Right cardiac atrium (tissue), 5 donors: ENCODE data around the gene DPH1. TPM values are rescaled to one million over a fixed set of nuclear protein-coding genes. Genes with fewer than 3 reads are reported as not detected.

Experiments used
- ATAC-seq, 2 donors: fragments of 200-7000 bp; cut with Tn5 transposase; one replicate each; pipeline versions ENCODE4 v1.8.0 to v1.9.1; 2020; ENCODE audit warnings: moderate library complexity in 2 of 2, mild to moderate bottlenecking in 1 of 2
- DNase-seq, 3 donors: peaks; one replicate each; pipeline ENCODE4 v3.0.0-alpha.2; 2020
- H3K27ac ChIP-seq: one replicate; pipeline ENCODE4 v1.5.1; 2013; ENCODE audit warnings: mild to moderate bottlenecking, low read length, control low read depth, moderate library complexity
- H3K27me3 ChIP-seq: one replicate; pipeline ENCODE4 v1.6.1; 2013; ENCODE audit not compliant: control insufficient read depth, insufficient read depth
- H3K4me1 ChIP-seq: one replicate; pipeline ENCODE4 v1.6.1; 2013; ENCODE audit warnings: low read length; ENCODE audit not compliant: control insufficient read depth, insufficient read depth
- H3K4me3 ChIP-seq: one replicate; pipeline ENCODE4 v1.5.1; 2013; ENCODE audit warnings: low read length, control low read depth
- H3K9me3 ChIP-seq: one replicate; pipeline ENCODE4 v1.6.1; 2013; ENCODE audit warnings: low read length; ENCODE audit not compliant: control insufficient read depth
- WGBS: extraction: QIAGEN DNeasy Blood & Tissue Kit; methylation state at CpG from one replicate; pipeline ENCODE4 v1.1.7; 2013; 5-methylcytosine and 5-hydroxymethylcytosine counted together
- intact Hi-C, 4 donors: fragments of 100-400 bp; cut with DNase I; formaldehyde crosslinking; loops; one replicate each; pipeline versions ENCODE4 v1.11.0 to v1.14.0; 2022 to 2023
- polyA plus RNA-seq: library from polyadenylated mRNA; stranded (reverse); fragments of 200-250 nt; gene quantifications from one replicate; pipeline ENCODE4 v1.2.3, GENCODE V29; 2013
- total RNA-seq, 4 donors: library from RNA; stranded (reverse); fragmentation: NEBNext Ultra II Directional; extraction: Animal tissue kit (Norgen Biotek cat#: 25700); gene quantifications; one replicate each; pipeline ENCODE4 v1.2.1, GENCODE V29; 2021
- donor health status: healthy with polysubstance abuse.
- donor health status: DM: no; HTN: yes; CAD: no.
- donor health status: DM: no; HTN: no; CAD: no.
- donor health status: DM: no; HTN: yes; CAD: no; lungs with severe emphysema.
- donor health status: DM: yes; HTN: yes; CAD: no.

DPH1 gene
- total and polyA plus RNA-seq, 5 donors: 20.5 to 30.7 (median 27.4) TPM

DNA sequence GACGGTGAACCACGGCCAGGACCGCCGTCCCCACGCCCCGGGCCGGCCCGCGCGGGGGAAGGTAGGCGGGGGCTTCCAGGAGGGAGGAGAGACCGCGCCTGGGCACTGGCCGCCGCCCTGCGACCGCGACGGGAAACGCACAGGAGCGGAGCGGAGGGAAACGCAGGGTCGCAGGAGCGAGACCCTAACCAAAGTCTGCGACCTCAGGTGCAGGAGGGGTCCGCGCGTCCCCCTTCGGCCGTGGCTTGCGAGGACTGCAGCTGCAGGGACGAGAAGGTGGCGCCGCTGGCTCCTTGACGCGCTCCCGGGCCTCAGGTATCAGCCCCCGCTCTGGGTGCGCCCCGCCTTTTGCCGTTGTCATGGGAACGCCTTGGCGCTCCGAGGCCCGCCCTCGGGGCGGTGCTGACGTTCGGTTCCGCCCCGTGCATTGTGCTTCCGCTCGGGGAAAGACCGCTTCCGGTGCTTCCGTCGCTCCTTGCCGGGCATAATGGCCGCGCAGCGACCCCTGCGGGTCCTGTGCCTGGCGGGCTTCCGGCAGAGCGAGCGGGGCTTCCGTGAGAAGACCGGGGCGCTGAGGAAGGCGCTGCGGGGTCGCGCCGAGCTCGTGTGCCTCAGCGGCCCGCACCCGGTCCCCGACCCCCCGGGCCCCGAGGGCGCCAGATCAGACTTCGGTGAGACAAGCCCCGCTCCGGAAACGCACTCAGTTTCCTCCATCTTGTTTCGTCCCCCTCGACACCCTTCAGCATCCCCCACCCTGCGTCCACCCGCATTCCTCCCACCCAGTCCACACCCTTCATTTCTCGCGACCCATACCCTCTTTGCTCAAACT, 11.8 kb downstream of the DPH1 start, which contains the start of gene OVCA2:
OVCA2 (plus strand) TSS at position 462 of the 829 bp plus-strand sequence; CDS start at position 488, 26 bp downstream.
- peak; percentile 94 to 96 for ATAC-seq
- 1% methylated on average over 93 of the region's 93 CpGs for WGBS
- intact Hi-C loops: loop anchor here in 2 of 4 donors (10.0 kb wide), 1 partner anchor 367 kb away; no protein-coding TSS in a partner anchor

DNA sequence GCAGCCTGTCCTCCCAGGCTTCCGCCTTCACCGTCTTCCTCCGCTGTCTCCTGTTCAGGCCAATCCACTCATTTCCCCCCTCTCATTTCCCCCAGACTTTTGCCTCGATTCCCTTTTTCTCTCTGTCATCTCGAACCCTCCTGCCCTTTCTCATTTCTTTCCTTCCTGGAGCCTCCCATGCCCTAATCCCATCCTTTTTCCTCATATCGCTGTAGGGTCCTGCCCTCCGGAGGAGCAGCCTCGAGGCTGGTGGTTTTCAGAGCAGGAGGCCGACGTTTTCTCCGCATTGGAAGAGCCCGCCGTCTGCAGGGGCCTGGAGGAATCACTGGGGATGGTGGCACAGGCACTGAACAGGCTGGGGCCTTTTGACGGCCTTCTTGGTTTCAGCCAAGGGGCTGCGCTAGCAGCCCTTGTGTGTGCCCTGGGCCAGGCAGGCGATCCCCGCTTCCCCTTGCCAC, 12.5 kb downstream of the DPH1 start:
- Histone ChIP-seq H3K27ac (peak overlapping the region; percentile 83), H3K27me3 (no peaks in the 10 kb centered on the region), H3K4me1 (no peaks in the 10 kb centered on the region), H3K4me3 (peak overlapping the region; percentile 61), H3K9me3 (no peaks in the 10 kb centered on the region)
- WGBS: 16% methylated on average over 17 of the region's 17 CpGs
- intact Hi-C loops: loop anchor here in 2 of 4 donors (10.0 kb wide), 1 partner anchor 368 kb away; no protein-coding TSS in a partner anchor
- peak in 1 of 3 donors; percentile 62 for DNase-seq
- ATAC-seq: peak; percentile 3 to 8

More for the DNA sequence above, 11.8 kb downstream of the DPH1 start, which contains the start of gene OVCA2:
- Histone ChIP-seq H3K9me3 (no peaks in the 10 kb centered on the region), H3K4me3 (peak within 1 kb of the TSS; percentile 61), H3K27ac (peak within 1 kb of the TSS; percentile 83), H3K4me1 (no peaks in the 10 kb centered on the region), H3K27me3 (no peaks in the 10 kb centered on the region)
- peak; percentile 97 to 98 (median 97) for DNase-seq

DNA sequence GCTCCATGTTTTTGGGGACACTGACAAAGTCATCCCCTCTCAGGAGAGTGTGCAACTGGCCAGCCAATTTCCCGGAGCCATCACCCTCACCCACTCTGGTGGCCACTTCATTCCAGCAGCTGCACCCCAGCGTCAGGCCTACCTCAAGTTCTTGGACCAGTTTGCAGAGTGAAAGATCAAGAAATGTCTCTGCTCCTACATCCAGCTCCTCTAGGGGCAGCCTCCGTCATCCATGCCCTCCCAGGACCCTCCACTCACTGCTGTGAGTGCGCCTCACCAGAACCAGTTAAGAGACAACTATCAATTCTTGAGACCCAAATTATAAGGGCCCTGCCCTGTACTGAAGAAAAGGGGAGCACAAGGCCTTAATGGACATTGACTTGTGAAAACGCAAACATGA, 13.0 kb downstream of the DPH1 start:
- Histone ChIP-seq H3K27ac (no peak overlapping the region), H3K4me3 (no peak overlapping the region)
- intact Hi-C loops: loop anchor here in 2 of 4 donors (10.0 kb wide), 1 partner anchor 368 kb away; no protein-coding TSS in a partner anchor

DNA sequence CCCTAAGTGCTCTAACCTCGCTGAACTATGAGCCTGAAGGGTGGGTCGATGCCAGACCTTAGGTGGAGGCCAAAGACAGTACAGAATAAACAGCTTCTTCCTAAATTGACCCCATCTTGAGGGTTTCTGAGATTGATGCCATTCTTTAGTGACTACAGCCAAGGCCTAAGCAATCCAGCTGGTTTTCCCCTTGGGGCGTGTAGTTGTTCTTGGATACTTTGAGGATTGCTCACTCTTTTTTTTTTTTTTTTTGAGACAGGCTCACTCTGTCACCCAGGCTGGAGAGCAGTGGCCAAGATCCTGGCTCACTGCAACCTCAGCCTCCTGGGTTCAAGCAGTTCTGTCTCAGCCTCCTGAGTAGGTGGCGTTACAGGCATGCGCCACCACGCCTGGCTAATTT, 13.8 kb downstream of the DPH1 start:
- H3K4me3 ChIP-seq: no peak overlapping the region
- intact Hi-C loops: loop anchor here in 2 of 4 donors (10.0 kb wide), 1 partner anchor 369 kb away; no protein-coding TSS in a partner anchor
- no peak overlapping the region for H3K27ac ChIP-seq
- ATAC-seq: no peak
- H3K9me3 ChIP-seq: no peaks in the 10 kb centered on the region
- WGBS: 87% methylated on average over 6 of the region's 6 CpGs
- DNase-seq: peak in 1 of 3 donors; percentile 22
- no peaks in the 10 kb centered on the region for H3K27me3 ChIP-seq
- H3K4me1 ChIP-seq: no peaks in the 10 kb centered on the region

More for the DNA sequence above, 13.0 kb downstream of the DPH1 start:
- Histone ChIP-seq H3K27me3 (no peaks in the 10 kb centered on the region), H3K4me1 (no peaks in the 10 kb centered on the region), H3K9me3 (no peaks in the 10 kb centered on the region)
- ATAC-seq (no peak), DNase-seq (no peak)
- 78% methylated on average over 5 of the region's 5 CpGs for WGBS

DNA sequence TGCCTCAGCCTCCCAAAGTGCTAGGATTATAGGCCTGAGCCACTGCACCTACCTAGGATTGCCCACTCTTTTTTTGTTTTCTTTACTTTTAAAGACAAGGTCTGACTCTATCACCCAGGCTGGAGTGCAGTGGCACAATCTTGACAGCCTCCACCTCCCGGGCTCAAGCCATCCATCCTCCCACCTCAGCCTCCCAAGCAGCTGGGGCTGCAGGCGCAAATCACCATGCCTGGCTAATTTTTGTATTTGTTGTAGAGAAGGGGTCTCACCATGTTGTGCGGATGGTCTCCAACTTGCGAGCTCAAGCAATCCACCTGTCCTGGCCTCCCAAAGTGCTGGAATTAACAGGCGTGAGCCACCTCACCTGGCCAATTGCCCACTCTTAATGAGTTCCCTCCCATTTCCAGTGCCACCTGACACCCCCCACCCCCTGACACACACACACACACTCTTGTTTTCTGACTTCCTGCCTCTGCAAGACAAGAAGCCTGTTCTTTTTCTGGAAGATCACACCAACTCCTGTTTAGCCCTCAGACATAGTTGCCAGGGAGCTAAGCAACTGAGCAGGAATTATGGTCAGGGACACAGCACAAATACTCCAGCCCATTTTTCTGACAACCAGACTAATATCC, 14.4 kb downstream of the DPH1 start:
- H3K27me3 ChIP-seq: no peaks in the 10 kb centered on the region
- peaks cover 2% of the 10 kb centered on the region for H3K4me1 ChIP-seq
- intact Hi-C loops: loop anchor here in 2 of 4 donors (10.0 kb wide), 1 partner anchor 370 kb away; no protein-coding TSS in a partner anchor
- no peak overlapping the region for H3K4me3 ChIP-seq
- peak in 1 of 3 donors; percentile 24 for DNase-seq
- ATAC-seq: no peak
- 93% methylated on average over 5 of the region's 5 CpGs for WGBS
- no peak overlapping the region for H3K27ac ChIP-seq
- no peaks in the 10 kb centered on the region for H3K9me3 ChIP-seq

DNA sequence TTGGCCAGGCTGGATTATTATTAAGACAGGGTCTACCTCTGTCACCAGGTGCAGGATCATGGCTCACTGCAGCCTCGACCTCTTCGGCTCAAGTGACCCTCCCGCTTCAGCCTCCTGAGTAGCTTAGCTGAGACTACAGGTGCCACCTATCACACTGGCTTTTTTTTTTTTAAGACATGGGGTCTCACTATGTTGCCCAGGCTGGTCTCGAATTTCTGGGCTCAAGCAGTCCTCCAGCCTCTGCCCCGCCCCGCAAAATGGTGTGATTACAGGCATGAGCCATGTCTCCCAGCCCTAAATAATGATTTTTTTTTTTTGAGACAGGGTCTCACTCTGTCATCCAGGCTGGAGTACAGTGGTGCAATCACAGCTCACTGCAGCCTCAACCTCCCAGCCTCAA, 17.6 kb downstream of the DPH1 start:
- intact Hi-C loops: loop anchor here in 2 of 4 donors (10.0 kb wide), 1 partner anchor 373 kb away; no protein-coding TSS in a partner anchor
- no peaks in the 10 kb centered on the region for H3K9me3 ChIP-seq
- no peaks in the 10 kb centered on the region for H3K27me3 ChIP-seq
- ATAC-seq (no peak), DNase-seq (no peak)
- H3K4me3 ChIP-seq: no peak overlapping the region
- no peak overlapping the region for H3K27ac ChIP-seq
- 94% methylated on average over 6 of the region's 6 CpGs for WGBS
- H3K4me1 ChIP-seq: peaks cover 2% of the 10 kb centered on the region

DNA sequence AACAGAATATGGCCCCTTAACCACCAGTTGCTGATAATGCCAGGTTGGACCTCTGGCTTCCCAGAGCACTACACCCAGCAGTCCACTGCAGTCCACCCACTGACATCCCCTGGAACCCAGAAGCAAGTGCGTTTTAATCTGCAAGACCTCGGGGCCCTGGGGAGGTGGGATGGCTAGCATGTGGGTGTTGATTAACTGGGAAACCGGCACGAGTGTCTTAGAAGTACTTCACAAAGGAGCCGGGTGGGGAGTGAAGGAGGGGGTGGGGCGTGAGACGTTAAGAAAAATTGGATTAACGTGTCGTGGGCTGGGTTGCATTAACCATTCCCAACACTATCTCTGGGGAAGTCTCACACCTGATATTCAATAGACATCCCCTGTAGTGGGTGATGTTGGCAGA, 18.9 kb downstream of the DPH1 start:
- H3K9me3 ChIP-seq: no peaks in the 10 kb centered on the region
- H3K27me3 ChIP-seq: no peaks in the 10 kb centered on the region
- WGBS: 12% methylated on average over 9 of the region's 9 CpGs
- intact Hi-C loops: loop anchor here in 2 of 4 donors (10.0 kb wide), 1 partner anchor 374 kb away; no protein-coding TSS in a partner anchor
- H3K4me1 ChIP-seq: peaks cover 2% of the 10 kb centered on the region
- ATAC-seq (no peak), DNase-seq (no peak)
- H3K4me3 ChIP-seq: no peak overlapping the region
- H3K27ac ChIP-seq: no peak overlapping the region

DNA sequence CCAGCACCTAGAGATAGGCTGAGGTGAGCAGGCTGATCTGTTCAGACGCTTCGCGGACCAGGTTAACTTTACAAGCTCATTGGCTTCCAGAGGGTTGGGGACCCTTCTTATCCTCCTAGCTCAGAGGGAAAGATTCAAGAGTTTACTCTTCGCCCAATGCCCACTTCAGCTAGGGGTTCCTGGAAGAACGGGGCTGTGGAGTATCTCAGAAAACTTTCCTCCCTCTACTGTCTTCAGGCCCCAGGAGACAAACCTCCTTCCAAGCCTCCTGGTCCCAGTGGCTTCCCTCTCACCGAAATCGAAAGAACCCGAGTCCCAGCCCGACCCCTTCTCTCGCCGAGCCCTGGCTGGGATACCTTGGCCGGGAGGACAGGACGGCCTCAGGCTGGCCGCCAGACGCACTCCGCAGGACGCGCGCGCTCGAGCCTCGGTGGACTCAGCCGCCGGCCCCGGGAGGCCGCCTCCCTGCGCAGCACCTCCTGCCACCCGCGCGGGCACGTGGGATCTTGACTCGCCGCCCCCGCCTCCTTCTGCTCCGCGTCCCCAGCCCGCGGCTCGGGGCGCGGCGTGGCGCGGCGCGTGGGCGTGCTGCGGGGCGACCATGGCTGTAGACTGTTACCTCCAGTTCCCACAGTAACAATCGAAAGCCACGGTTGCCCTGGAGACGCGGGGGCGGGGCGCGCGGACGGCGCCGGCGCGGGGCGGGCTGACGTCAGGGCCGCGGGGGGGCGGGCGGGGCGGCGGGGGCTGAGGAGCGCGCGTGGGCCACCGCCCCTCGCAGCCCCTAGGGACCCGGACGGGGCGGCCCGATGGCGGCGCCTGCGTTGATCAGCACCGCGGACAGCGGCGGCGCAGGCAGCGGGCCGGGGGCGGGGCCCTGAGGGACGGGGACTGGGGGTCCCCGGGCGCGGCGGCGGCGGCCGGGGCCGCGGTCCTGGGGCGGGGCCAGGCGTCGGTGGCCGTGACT, 19.7 kb downstream of the DPH1 start:
- WGBS: 3% methylated on average over 103 of the region's 104 CpGs
- no peaks in the 10 kb centered on the region for H3K27me3 ChIP-seq
- DNase-seq (peak; percentile 91 to 96 (median 96)), ATAC-seq (peak; percentile 34 to 55)
- H3K9me3 ChIP-seq: no peaks in the 10 kb centered on the region
- intact Hi-C loops: loop anchor here in 2 of 4 donors (10.0 kb wide), 1 partner anchor 375 kb away; no protein-coding TSS in a partner anchor
- peaks cover 2% of the 10 kb centered on the region for H3K4me1 ChIP-seq
- peak overlapping the region; percentile 5 for H3K27ac ChIP-seq
- peak overlapping the region; percentile 68 for H3K4me3 ChIP-seq

DNA sequence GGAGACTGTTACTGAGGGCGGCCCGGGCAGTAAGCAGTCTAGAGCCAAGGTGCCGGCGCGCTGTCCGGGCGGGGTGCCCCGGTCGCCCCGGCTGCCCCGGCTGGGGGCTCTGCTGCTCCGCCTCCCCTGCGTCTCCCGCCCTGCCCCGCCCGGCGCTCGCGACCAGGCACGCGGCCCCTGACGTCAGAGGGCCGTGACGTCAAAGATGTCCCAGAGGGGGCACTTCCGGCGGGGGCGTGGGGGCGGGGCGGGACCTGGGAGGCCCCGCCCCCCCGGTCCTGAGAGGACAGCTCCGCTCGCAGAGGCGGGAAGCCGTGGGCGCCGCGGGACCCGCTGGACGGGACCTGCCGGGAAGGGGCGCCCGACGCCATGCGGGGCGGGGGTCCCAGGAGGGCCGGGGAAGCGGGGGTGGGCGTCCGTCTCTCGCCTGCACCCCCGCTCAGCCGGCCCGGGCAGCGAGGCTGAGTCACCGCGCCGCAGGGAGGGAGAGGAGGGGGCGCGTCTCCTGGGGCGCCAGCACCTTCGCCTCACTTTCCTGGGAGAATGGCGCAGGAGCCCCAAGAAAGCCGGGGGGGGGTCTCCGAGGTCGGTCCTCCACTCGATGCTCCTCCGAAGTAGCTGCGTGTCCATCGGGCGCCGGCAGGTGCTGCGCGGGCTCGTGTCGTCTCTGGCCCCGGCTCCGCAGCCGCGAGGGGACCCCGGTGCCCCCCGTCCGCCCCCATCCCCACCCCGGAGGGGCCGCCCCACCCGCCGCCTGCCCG, 20.5 kb downstream of the DPH1 start:
- ATAC-seq (peak; percentile 37 to 45), DNase-seq (peak; percentile 77 to 89 (median 88))
- Histone ChIP-seq H3K9me3 (no peaks in the 10 kb centered on the region), H3K4me1 (peaks cover 2% of the 10 kb centered on the region), H3K27me3 (no peaks in the 10 kb centered on the region), H3K4me3 (peak overlapping the region; percentile 68), H3K27ac (no peak overlapping the region)
- intact Hi-C loops: no loop called here
- 1% methylated on average over 87 of the region's 88 CpGs for WGBS
